Neutrophil (primary cell): ENCODE data around the gene GATAD2B.
A peak's percentile ranks its signal among the peaks of the same experiment; 100 is the strongest.

Experiments
- H3K27ac ChIP-seq: fragments of 200-600 bp; sonication (generic); 2 replicates; pipeline ENCODE4 v1.5.1; 2016; ENCODE audit warnings: mild to moderate bottlenecking, moderate library complexity
- H3K27me3 ChIP-seq: fragments of 200-600 bp; sonication (generic); 2 replicates; pipeline ENCODE4 v1.6.0; 2016; ENCODE audit warnings: mild to moderate bottlenecking
- H3K36me3 ChIP-seq: fragments of 200-600 bp; sonication (generic); 2 replicates; pipeline ENCODE4 v1.5.1; 2017
- H3K4me1 ChIP-seq, 2 experiments: fragments of 200-600 bp in 1 of 2; sonication (generic) in 1 of 2; 1 replicate in 1 of 2; 2 replicates in 1 of 2; pipeline versions ENCODE4 v1.5.1 to v1.6.1; 2013 to 2016; ENCODE audit warnings: low read depth in 1 of 2, low read length in 1 of 2, mild to moderate bottlenecking in 1 of 2, moderate library complexity in 1 of 2; ENCODE audit not compliant: control insufficient read depth in 1 of 2, insufficient read depth in 1 of 2
- H3K4me3 ChIP-seq, 2 experiments: fragments of 200-600 bp in 1 of 2; sonication (generic) in 1 of 2; 1 replicate in 1 of 2; 2 replicates in 1 of 2; pipeline ENCODE4 v1.5.1; 2013 to 2016; ENCODE audit warnings: low read depth in 1 of 2, low read length in 1 of 2, mild to moderate bottlenecking in 1 of 2, moderate library complexity in 1 of 2
- H3K9me3 ChIP-seq: fragments of 200-600 bp; sonication (generic); 2 replicates; pipeline ENCODE4 v1.5.1; 2016
- CTCF ChIP-seq: fragments of 200-600 bp; sonication (generic); IDR thresholded peaks from 2 replicates; pipeline ENCODE4 v1.5.1; 2016; ENCODE audit warnings: antibody characterized with exemption

Gene GATAD2B

GRCh38 chr1:153961421-153961820 lies 38.6 kb upstream of the GATAD2B start:
- TF ChIP-seq CTCF: no peak
- Histone ChIP-seq H3K9me3 (no peaks in the 10 kb centered on the region), H3K4me1 (peaks cover 51 to 63% of the 10 kb centered on the region in 2 experiments), H3K4me3 (no peak overlapping the region), H3K27ac (peak overlapping the region; percentile 93), H3K27me3 (no peaks in the 10 kb centered on the region), H3K36me3 (peaks cover 8% of the 10 kb centered on the region)

GRCh38 chr1:153960206-153960605 lies 37.4 kb upstream of the GATAD2B start:
- Histone ChIP-seq H3K27ac (peak overlapping the region; percentile 17), H3K36me3 (peaks cover 8% of the 10 kb centered on the region), H3K4me3 (no peak overlapping the region), H3K9me3 (no peaks in the 10 kb centered on the region), H3K4me1 (peaks cover 51 to 62% of the 10 kb centered on the region in 2 experiments), H3K27me3 (no peaks in the 10 kb centered on the region)
- no peak for TF ChIP-seq CTCF

- no peak for TF ChIP-seq CTCF
- Histone ChIP-seq H3K36me3 (peaks cover 12% of the 10 kb centered on the region), H3K4me3 (no peak overlapping the region), H3K27me3 (no peaks in the 10 kb centered on the region), H3K9me3 (no peaks in the 10 kb centered on the region), H3K27ac (peak overlapping the region; percentile 98), H3K4me1 (peaks cover 51 to 60% of the 10 kb centered on the region in 2 experiments)
Measured at GRCh38 chr1:153959454-153959853, 36.7 kb upstream of the GATAD2B start.

GRCh38 chr1:153958961-153959260 lies 36.1 kb upstream of the GATAD2B start:
- Histone ChIP-seq H3K36me3 (peaks cover 17% of the 10 kb centered on the region), H3K4me3 (peak overlapping the region; percentile 90 to 99), H3K9me3 (no peaks in the 10 kb centered on the region), H3K4me1 (peaks cover 47 to 55% of the 10 kb centered on the region in 2 experiments), H3K27me3 (no peaks in the 10 kb centered on the region), H3K27ac (peak overlapping the region; percentile 98)
- no peak for TF ChIP-seq CTCF

GRCh38 chr1:153958111-153958960 lies 35.6 kb upstream of the GATAD2B start, which contains the start of gene CRTC2:
Gene CRTC2, minus strand, starts transcription at chr1:153958612. Its CDS starts 115 bp downstream, at chr1:153958497.
- H3K36me3 ChIP-seq: peaks cover 23% of the 10 kb centered on the region
- H3K27ac ChIP-seq: peak within 1 kb of the TSS; percentile 98
- peak within 1 kb of the TSS; percentile 90 to 99 for H3K4me3 ChIP-seq
- peaks cover 41 to 52% of the 10 kb centered on the region in 2 experiments for H3K4me1 ChIP-seq
- peak; percentile 39 for TF ChIP-seq CTCF
- no peaks in the 10 kb centered on the region for H3K27me3 ChIP-seq
- H3K9me3 ChIP-seq: no peaks in the 10 kb centered on the region
